GM21447 (cell line): ENCODE results near the gene CDK19.
A peak's percentile ranks its signal among the peaks of the same experiment; 100 is the strongest.
"Not testable (repeated sequence)": the region's sequence is repeated elsewhere in the genome, so short reads cannot be mapped to it uniquely, and the experiment has no call there.

ENCODE experiments used
- ATAC-seq: cut with Tn5 transposase; IDR thresholded peaks from one replicate; pipeline ENCODE4 v1.9.1; 2021; ENCODE audit not compliant: unreplicated experiment

The CDK19 gene

DNA sequence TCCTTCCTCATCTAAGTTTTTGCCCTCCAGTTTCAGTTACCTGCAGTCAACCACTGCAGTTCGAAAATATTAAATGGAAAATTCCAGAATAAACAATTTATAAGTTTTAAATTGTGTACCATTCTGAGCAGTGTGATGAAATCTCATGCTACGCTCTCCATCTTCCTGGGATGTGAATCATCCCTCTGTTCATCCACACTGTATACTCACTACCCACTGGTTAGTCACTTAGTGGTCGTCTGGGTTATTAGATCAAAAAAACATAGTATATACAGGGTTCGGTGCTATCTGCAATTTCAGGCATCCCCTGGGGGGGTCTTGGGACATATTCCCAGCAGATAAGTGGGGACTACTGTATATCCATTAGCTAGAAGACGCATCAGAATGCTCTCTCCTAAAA lies 186.9 kb downstream of the CDK19 start:
- no peak for ATAC-seq

DNA sequence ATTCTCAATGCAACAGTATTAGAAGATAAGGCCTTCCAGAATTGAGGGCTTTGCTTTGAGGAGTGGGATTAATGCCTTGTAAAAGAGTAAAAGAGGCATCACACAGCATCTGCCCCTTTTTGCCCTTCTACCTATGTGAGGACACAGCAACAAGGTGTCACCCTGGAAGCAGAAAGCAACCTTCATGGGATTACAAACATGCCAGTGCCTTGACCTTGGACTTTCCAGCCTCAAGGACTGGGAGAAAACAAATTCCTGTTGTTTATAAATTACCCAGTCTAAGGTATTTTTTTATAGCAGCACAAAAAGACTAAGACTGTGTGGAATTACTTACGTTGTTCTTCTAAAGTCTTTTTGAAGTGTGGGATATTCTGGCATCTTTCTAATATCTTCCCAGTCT lies 188.8 kb downstream of the CDK19 start:
- no peak for ATAC-seq

DNA sequence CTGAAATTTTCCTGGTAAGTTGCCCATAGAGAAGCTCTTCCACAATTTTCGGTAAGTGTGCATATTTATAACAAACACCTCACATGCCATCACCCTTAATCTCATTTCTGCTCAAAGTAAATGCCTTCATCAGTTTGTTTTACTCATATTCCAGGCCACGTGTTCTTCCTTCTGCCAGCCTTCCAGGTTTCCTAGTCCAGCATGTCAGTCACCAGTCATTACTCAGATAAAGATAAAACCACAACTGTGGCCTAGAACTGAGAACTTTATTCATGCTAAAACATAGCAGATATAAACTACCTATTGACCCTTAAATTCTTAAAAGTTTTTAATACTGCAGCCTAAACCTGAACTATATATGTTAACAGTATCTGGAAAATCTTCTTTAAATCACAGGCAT lies 189.4 kb downstream of the CDK19 start:
- no peak for ATAC-seq

DNA sequence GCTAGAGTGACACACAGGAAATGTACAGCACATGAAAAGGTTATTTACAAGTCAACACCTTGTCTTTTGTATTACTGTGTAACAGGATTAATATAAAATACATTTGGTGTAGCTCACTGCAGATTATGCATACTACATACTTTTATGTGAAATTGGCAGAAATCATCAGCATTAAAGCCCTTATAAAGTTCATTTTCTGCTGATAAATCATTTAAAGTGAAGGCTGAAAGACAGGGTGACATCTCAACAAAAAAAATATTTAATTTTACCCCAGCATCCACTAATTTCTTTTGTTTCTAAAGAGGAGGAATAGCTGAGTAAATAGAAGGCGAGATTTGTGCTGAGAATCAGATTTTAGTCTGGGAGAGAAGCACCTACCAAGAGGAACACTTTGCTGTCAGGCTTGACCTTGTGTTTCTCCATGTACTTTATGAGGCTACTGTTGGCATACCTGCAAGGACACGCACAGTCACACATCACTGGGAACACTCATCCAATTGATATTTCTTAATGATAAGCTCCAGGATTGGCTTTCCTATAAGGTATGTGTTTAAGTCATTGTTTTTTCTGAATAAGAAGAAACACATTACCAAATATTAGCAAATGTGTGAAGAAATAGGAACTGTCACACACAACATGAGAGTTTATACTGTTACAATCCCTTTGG lies 192.2 kb downstream of the CDK19 start:
- no peak for ATAC-seq

DNA sequence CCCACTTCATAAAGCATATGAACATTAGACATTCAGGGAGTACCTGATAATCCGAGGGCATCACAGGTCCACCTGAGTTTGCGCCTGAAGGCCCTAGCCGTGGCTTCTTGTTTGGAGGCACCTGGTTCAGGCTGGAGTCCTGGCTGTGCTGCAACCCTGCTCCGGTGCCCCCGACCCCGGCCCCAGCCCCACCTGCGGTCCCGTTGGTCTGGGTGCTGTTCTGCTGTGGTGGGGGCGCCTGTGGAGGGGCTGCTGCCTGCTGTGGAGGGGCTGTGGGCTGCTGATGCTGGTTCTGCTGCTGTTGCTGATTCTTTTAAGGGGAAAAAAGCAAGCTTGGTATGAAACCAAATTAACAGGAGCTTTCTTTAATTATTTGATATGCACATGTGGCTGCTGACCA lies 194.2 kb downstream of the CDK19 start:
- no peak for ATAC-seq

DNA sequence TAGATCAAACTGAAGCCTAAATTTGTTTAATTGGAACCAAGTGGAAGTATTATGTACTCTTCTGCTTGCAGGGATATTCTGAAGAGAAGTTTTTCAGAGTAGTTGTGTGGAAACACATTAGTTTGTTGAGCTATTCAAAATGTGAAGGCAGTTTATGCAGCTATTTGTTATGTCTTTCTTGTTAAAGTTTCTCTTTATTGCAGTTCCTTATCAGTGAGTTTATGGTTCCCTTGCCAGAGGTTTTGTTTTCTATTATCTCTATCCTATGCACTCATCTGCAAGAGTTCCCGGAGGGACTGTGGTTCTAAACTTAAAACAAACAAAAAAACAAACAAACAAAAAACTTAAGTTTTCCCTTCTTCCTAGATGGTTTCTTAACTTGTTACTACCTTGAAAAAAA lies 195.2 kb downstream of the CDK19 start:
- ATAC-seq: no peak

DNA sequence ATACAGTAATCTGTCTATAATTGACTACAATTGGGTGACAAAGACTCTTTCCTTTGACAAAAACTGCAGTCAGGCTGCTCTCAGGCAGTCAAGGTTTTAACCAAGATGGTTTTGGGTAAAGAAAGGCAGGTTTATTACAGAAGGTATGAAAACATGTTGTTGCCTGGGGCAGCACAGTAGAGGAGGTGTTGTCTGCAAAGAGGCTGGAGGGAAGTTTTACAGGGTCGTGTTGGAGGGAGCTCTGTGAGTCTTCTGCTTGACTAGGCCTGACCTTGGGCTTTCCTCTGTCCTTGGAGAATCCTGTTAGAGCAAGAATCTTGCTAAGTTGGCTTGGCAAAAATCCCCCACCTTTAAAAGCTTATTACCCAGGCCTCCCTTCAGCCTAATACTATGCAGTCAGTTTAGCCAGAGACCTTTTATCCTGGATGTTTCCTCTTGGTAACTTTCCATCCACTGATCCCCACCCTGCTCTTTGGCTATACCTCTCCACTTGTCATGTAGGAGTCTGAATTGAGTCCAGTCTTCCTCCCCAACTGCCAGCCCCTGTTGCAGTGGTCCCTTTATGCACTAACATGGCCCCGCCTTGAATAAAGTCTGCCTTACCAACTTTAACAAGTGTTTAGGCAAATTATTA lies 195.9 kb downstream of the CDK19 start:
- ATAC-seq: no peak

DNA sequence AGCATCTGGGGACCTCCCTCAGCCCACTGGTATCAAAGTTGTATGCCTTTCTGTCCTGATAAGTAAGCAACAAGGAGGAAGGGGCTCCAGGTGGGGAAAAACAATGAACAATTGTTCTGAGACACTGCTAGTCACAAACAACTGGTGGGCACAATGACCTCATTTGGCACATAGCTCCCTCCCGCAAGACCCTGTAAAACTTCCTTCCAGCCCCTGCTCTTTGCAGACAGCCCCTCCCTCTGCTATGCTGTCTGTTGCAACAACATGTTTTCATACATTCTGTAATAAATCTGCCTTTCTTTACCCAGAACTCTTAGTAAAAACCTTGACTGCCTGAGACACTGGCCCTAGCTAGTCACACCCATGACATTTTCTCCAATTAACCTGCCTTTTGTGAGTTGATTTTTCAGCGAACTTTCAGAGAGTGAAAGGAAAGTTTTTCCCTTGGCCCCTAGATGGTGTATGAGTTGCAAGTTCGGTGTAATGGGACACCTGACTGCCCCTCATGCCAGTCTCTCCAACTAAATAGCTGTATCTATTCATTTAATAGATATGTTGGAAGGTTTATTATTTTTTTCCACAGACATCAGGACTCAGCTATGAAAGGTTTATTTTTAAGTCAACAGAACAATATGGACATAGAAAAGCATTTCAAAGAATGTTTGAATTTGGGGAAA lies 196.5 kb downstream of the CDK19 start:
- ATAC-seq: no peak

DNA sequence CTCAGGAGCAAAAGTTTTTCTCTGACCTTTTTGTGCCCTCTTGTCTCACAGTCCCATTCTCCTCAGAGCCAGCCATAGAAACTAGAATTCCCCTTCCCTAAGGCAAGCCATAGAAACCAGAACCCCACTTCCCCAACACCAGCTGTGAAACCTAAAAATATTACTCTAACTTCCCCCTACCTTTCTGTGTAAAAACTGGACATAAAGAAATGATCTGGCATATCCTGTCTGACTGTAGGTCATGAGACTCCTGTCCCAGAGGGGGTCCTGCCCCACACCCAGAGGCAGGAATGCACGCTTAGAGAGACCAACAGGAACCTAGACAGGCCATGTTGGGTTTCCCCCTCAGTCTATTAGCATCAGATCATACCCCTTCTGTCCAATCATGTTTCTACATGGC lies 198.2 kb downstream of the CDK19 start:
- peak; percentile 78 for ATAC-seq

DNA sequence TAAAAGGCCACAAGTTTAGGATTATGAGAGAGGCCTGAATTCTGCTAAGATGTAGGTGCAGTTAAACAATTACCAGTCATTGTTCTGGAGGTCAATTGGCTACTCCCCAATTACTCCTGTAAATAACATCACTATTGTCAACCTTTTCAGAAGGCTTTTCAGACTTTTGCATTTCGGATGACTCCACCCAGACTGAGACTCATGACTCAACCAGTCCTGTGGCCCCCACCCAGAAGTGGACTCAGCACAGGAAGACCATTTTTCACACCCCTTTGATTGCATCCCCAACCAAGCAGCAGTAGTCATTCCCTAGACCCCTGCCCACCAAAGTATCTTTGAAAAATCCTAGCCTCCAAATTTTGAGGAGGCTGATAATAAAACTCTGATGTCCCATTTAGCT lies 199.5 kb downstream of the CDK19 start:
- no peak for ATAC-seq

DNA sequence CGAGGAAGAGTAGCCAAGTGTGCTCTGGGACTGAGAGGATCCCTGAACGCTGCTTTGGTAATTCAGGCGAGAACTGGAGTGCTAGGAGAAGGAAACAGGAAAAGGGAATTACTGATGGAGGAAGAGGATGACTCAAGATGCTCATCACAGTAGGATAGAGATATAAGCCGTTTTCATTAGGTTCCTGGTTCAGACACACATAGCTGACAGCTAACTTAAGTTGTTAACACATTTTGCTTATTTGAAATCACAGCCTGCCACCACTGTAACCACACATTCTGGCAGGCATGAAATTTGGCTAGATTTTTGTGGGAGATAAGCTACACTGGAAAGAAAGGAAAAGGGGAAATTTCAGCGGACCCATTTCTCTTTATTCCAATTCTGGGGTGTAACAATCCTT lies 200.7 kb downstream of the CDK19 start:
- no peak for ATAC-seq

DNA sequence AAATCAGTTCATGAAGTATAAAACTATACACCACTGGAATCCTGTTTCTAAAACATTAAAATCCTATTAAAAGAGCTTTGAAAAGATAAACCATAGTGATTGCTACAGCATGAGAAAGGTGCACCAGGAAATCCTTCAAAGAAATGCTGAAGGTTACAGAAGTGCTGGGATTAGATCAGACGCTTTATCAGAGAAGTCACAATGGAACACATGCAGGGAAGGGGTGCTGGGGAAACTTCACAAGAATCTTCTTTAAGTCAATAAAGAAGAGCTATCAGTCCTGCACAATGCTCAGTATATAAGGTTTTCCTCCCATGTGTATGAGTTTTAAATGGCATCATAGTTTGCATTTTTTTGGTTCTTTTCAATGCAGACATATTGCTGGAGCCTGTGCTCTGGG lies 201.2 kb downstream of the CDK19 start:
- no peak for ATAC-seq

DNA sequence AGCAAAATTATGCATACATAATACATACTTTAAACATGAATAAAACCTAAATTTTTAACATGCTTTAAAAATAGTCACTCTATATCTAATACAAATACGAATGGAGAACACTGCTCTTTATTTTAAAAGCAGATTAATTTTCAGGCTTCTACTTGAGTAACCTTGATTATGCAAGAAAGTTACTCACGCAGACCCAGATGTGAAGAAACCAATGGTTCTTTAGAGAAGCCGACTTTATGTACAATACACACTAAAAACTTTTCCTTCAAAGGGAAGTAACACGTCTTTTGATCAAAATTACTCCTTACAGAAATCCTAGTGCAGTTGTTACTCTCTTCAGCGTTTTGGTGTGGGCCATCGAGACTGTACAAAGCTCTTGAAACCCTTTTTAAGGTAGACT lies 201.9 kb downstream of the CDK19 start:
- no peak for ATAC-seq

DNA sequence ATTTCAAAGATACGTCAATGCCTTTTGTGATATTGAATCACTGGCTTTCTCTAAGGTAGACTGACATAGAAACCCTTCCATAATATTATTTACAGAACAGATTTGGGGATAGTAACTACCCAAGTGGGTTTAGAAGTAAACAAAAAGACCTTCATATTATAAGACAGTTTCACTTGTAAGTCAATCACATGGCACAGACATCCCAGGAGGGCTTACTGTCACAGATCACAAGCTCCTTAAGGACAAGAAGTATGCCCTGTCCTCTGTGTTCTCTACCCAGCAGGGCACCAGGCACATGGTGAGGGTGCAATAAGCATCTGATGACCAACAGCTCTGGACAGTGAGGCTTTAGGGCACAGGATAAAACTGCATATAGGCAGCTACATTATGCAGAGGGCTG lies 203.0 kb downstream of the CDK19 start:
- ATAC-seq: no peak

DNA sequence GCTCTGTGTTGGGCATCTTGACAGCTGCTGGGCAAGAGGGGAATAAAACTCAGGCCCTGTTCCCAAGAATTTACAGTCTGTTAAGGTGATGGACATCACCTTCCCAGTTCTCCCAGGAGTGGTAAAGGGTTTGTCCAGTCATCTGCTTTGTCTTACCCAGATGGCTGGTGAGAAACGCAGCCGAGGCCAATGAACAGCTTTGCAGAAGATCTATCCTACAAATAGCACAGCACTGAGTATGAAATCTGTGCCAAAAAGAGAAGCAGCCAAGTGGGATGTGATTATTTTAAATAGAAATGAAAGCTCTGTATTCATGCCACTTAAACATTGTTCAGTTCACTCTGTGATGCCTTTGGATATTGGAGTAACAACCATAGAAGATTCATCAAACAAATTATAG lies 206.2 kb downstream of the CDK19 start:
- no peak for ATAC-seq

DNA sequence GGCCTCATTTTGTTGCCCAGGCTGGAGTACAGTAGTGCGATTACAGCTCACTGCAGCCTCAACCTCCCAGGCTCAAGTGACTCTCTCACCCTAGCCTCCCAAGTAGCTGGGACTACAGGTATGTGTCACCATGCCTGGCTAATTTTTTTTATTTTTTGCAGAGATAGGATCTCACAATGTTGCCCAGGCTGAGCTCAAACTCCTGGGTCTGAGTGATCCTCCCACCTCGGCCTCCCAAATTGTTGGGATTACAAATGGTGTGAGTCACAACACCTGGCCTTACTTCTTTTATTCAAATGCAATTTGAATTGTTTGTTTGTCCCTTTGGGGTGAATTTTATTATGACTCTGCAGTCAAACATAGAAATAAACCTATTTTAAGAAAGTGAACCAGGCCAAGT lies 207.1 kb downstream of the CDK19 start:
- ATAC-seq: no peak

DNA sequence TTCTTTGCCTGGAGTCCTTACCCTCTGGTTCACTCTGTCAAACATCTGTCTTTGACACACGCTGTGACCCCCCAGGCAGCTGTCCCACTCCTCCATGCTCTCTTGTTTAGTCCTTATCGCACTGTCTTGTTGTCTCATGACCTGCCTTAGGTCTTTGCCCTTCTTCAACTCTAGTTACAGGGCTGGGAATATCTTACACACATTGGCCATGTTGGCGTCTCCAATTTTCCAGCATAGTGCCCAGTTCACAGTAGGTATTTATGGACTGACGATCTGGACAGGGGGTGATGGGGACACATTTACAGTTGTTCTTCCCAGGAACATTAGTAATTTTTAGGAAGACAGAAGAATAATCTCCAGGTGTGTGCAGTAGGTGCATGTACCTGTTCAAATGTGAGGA lies 209.1 kb downstream of the CDK19 start:
- ATAC-seq: no peak

DNA sequence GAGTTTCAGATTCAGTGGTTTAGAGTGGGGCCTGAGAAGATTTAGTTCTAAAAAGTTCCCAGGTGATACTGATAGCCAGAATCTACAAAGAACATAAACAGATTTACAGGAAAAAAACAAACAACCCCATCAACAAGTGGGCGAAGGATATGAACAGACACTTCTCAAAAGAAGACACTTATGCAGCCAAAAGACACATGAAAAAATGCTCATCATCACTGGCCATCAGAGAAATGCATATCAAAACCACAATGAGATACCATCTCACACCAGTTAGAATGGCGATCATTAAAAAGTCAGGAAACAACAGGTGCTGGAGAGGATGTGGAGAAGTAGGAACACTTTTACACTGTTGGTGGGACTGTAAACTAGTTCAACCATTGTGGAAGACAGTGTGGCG lies 214.6 kb downstream of the CDK19 start:
- not testable (repeated sequence) for ATAC-seq

DNA sequence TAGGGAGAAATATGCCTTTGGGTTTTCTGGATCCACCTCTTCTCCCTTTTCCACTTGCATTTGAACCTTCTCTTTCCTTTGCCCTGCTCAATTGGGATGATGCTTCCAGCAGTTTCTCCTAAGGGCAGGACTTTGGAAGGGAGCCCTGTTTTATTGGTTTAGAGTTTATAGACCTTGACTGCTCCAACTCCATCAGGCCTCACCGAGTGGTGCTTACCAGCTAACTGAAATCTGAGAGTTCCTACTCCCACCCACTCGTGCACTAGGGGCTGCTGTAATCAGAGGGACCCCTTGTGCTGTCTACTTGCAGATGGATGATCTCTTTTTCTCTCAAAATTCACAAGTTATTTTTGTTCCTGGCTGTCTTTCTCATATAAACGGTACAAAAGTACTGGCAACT lies 217.5 kb downstream of the CDK19 start:
- ATAC-seq: no peak

DNA sequence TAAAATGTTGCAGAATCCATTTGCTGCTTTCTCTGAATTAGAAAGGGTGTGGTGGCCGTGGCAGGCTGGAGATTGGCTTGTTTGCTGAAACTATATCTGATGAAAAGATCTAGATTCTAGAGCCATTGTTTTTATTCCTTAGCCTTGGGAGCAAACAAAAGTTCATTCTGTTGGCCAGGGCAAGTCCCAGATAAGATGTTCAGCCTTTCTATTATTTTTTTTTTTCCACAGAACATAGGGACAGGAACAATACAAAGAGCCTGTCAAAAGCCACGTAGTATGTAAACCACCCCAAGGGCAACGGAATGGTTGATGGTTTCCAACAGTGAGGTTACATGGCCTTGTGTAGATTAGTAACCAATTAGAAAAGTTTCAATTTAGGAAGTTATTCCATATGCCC lies 218.9 kb downstream of the CDK19 start:
- ATAC-seq: no peak

DNA sequence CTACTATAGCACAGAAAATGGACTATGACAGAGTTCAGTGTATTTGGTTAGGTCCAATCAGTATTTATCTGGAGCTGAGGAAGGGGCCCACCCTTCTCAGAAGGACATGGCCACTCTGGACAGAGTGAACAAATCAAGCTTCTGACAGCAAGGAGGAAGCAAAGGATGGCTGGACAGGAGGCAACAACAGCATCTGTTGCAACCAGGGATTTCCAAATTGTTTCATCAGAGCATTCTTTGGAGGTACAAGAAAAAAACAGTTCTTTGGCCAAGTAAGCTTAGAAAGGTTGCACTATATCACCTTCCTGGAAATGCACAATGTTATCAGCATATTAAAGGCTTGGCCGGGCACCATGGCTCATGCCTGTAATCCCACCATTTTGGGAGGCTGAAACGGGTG lies 220.2 kb downstream of the CDK19 start:
- ATAC-seq: no peak

DNA sequence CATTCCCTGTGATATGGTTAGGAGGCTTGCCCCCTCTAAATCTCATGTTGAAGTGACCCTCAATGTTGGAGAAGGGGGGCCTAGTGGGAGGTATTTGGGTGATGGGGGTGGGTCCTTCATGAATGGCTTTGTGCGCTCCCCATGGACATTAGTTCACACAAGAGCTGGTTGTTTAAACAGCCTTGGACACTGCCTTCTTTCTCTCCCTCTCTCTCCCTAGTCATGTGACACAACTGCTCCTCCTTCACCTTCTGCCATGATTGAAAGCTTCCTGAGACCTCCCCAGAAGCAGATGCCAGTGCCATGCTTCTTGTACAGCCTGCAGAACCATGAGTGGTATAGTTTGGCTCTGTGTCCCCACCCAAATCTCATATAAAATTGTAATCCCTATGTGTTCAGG lies 221.6 kb downstream of the CDK19 start:
- no peak for ATAC-seq

DNA sequence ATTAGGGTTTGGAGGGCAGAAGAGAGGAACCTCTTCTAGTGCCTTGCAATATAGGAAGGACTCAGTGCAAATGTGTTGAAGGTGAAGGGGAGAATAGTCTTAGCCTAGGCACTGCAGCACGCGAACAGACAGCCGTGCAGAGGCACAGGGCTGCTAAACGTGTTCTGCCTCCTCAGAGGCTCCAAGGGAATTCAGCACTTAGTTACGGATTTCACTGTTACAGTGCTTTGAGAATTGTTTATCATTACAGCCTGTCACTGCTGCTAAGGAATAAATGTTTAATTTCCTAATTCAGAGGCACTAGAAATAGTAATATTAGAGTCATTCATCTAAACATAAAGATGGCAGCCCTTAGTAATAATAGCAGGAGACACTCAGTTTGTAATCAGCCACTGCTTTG lies 222.5 kb downstream of the CDK19 start:
- ATAC-seq: no peak
